CD14-positive monocyte (primary cell): Measurements from ENCODE around the gene PLEKHH3. TPM values are rescaled to one million over a fixed set of nuclear protein-coding genes. Genes with fewer than 3 reads are reported as not detected.

ENCODE experiments used
- DNase-seq, 3 donors: peaks; one replicate each; pipeline ENCODE4 v3.0.0-alpha.2; 2011 to 2022
- H2AFZ ChIP-seq: 2 replicates; pipeline ENCODE4 v1.6.0; 2012; ENCODE audit warnings: mild to moderate bottlenecking, low read depth, low read length, inconsistent platforms; ENCODE audit not compliant: insufficient read depth, poor library complexity, severe bottlenecking
- H3K27ac ChIP-seq, 2 donors: 1 replicate in 1 of 2; 2 replicates in 1 of 2; pipeline ENCODE4 v1.5.1; 2012 to 2013; ENCODE audit warnings: low read length in 2 of 2, control low read depth in 1 of 2, inconsistent platforms in 1 of 2, low read depth in 1 of 2, mild to moderate bottlenecking in 1 of 2
- H3K27me3 ChIP-seq, 2 donors: one replicate each; pipeline versions ENCODE4 v1.6.0 to v1.6.1; 2011 to 2013; ENCODE audit warnings: low read length in 2 of 2; ENCODE audit not compliant: control insufficient read depth in 2 of 2, insufficient read depth in 2 of 2
- H3K36me3 ChIP-seq, 2 donors: replicated peaks in 1 of 2; 1 replicate in 1 of 2; 2 replicates in 1 of 2; pipeline versions ENCODE4 v1.5.1 to v1.6.1; 2012 to 2013; ENCODE audit warnings: low read length in 2 of 2, control low read depth in 1 of 2, inconsistent platforms in 1 of 2, mild to moderate bottlenecking in 1 of 2; ENCODE audit not compliant: insufficient read depth in 2 of 2, control insufficient read depth in 1 of 2
- H3K4me1 ChIP-seq, 2 donors: 1 replicate in 1 of 2; 2 replicates in 1 of 2; pipeline versions ENCODE4 v1.5.1 to v1.6.1; 2012 to 2013; ENCODE audit warnings: low read length in 2 of 2, control low read depth in 1 of 2, inconsistent platforms in 1 of 2, mild to moderate bottlenecking in 1 of 2, moderate library complexity in 1 of 2; ENCODE audit not compliant: insufficient read depth in 2 of 2, control insufficient read depth in 1 of 2
- H3K4me2 ChIP-seq: replicated peaks from 2 replicates; pipeline ENCODE3; 2012; ENCODE audit warnings: low read length, moderate library complexity, mild to moderate bottlenecking; ENCODE audit not compliant: poor library complexity, severe bottlenecking; ENCODE audit errors: extremely low read depth
- H3K4me3 ChIP-seq, 3 experiments: fragments of 200-600 bp in 1 of 3; sonication (generic) in 1 of 3; replicated peaks in 1 of 3; 1 replicate in 2 of 3; 2 replicates in 1 of 3; pipeline ENCODE4 v1.5.1; 2011 to 2013; ENCODE audit warnings: low read length in 3 of 3, mild to moderate bottlenecking in 3 of 3, control low read depth in 2 of 3, low read depth in 2 of 3, inconsistent platforms in 1 of 3, moderate library complexity in 1 of 3
- H3K79me2 ChIP-seq: 2 replicates; pipeline ENCODE4 v1.6.0; 2012; ENCODE audit warnings: mild to moderate bottlenecking, control low read depth, inconsistent platforms, low read length, moderate library complexity; ENCODE audit not compliant: insufficient read depth
- H3K9ac ChIP-seq: 2 replicates; pipeline ENCODE4 v1.6.0; 2017; ENCODE audit warnings: low read length, mild to moderate bottlenecking; ENCODE audit not compliant: insufficient read depth, poor library complexity, severe bottlenecking
- H3K9me3 ChIP-seq, 2 donors: replicated peaks in 1 of 2; 1 replicate in 1 of 2; 2 replicates in 1 of 2; pipeline versions ENCODE4 v1.5.1 to v1.6.1; 2012 to 2013; ENCODE audit warnings: low read length in 2 of 2, control low read depth in 1 of 2; ENCODE audit not compliant: control insufficient read depth in 1 of 2, insufficient read depth in 1 of 2
- H4K20me1 ChIP-seq: 2 replicates; pipeline ENCODE4 v1.6.0; 2012; ENCODE audit warnings: mild to moderate bottlenecking, low read length, control low read depth, moderate library complexity; ENCODE audit not compliant: insufficient read depth
- H3K27ac Mint-ChIP-seq, 7 donors: one replicate each; pipeline ENCODE4 v1.8.0; 2020; ENCODE audit warnings: mild to moderate bottlenecking in 7 of 7, mixed read lengths in 7 of 7, moderate library complexity in 6 of 7, inconsistent platforms in 2 of 7
- H3K27me3 Mint-ChIP-seq, 3 donors: one replicate each; pipeline ENCODE4 v1.8.0; 2021 to 2022; ENCODE audit warnings: low read depth in 3 of 3, mild to moderate bottlenecking in 3 of 3, mixed read lengths in 3 of 3, moderate library complexity in 3 of 3, inconsistent platforms in 1 of 3
- H3K36me3 Mint-ChIP-seq, 2 donors: one replicate each; pipeline ENCODE4 v1.8.0; 2020; ENCODE audit warnings: mixed read lengths in 2 of 2, inconsistent platforms in 1 of 2, mild to moderate bottlenecking in 1 of 2
- H3K4me1 Mint-ChIP-seq: one replicate; pipeline ENCODE4 v1.8.0; 2020; ENCODE audit warnings: mild to moderate bottlenecking, mixed read lengths
- H3K4me3 Mint-ChIP-seq, 2 donors: one replicate each; pipeline ENCODE4 v1.8.0; 2020; ENCODE audit warnings: mild to moderate bottlenecking in 2 of 2, mixed read lengths in 2 of 2, moderate library complexity in 1 of 2
- H3K9me3 Mint-ChIP-seq, 7 donors: one replicate each; pipeline ENCODE4 v1.8.0; 2020 to 2022; ENCODE audit warnings: mixed read lengths in 7 of 7, mild to moderate bottlenecking in 6 of 7, moderate library complexity in 6 of 7, inconsistent platforms in 2 of 7
- CTCF ChIP-seq: fragments of 200-600 bp; IDR thresholded peaks from one replicate; pipeline ENCODE4 v1.8.0; 2022; ENCODE audit warnings: antibody characterized with exemption, mild to moderate bottlenecking
- WGBS: methylation state at CpG from one replicate; pipeline ENCODE4 v1.1.5; 2013; ENCODE audit warnings: missing lambda C conversion rate; ENCODE audit not compliant: insufficient coverage; 5-methylcytosine and 5-hydroxymethylcytosine counted together
- intact Hi-C, 2 donors: fragments of 100-400 bp; cut with micrococcal nuclease; formaldehyde crosslinking; loops; one replicate each; pipeline versions ENCODE4 v1.15.0 to v1.15.1; 2023
- polyA plus RNA-seq, 3 donors: library from polyadenylated mRNA; depleted of rRNA in 1 of 3; unstranded in 2 of 3; stranded (reverse) in 1 of 3; fragments of 300-500 nt in 2 of 3; fragments of >200 nt in 1 of 3; fragmentation: Illumina TruSeq in 2 of 3; gene quantifications; 1 replicate in 2 of 3; 2 replicates in 1 of 3; pipeline ENCODE4 v1.2.3, GENCODE V29; 2012 to 2021

Gene PLEKHH3
- polyA plus RNA-seq, 3 donors = 0.38 to 0.43 (median 0.41) TPM

DNA sequence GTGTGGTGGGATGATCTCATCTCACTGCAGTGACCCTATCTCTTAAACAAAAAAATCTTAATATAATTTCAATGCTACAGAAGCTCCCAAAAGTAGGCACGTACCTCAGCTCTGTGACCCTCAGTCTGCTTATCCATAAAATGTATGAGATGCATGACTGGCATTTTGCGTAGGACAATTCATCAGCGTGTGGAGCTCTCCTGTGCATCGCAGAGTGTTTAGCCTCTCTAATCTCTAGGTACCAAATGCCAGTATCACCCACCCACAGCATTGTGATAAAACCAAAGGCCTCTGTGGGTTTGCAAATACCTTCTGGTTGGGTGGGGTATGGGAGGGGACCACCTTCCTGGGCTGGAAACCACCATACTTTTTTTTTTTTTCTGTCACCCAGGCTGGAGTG, 36.7 kb downstream of the PLEKHH3 start:
- Histone ChIP-seq H3K4me1 (no peaks in the 10 kb centered on the region), H3K27me3 (no peaks in the 10 kb centered on the region), H3K9me3 (no peaks in the 10 kb centered on the region), H3K79me2 (no peaks in the 10 kb centered on the region), H3K27ac (no peak overlapping the region), H3K4me2 (no peak overlapping the region), H3K36me3 (no peaks in the 10 kb centered on the region), H2AFZ (no peak overlapping the region), H3K9ac (no peak overlapping the region), H3K4me3 (no peak overlapping the region), H4K20me1 (no peaks in the 10 kb centered on the region)
- Mint-ChIP-seq H3K27ac (no peak overlapping the region), H3K27me3 (peaks cover 7 to 16% (median 9%) of the 10 kb centered on the region in 3 donors), H3K4me1 (peaks cover 2% of the 10 kb centered on the region), H3K9me3 (peaks cover 0 to 4% (median 0%) of the 10 kb centered on the region in 7 donors), H3K36me3 (no peaks in the 10 kb centered on the region), H3K4me3 (no peak overlapping the region)
- intact Hi-C loops = no loop called here
- 95% methylated on average over 2 of the region's 4 CpGs for WGBS
- no peak for DNase-seq
- no peak for TF ChIP-seq CTCF

DNA sequence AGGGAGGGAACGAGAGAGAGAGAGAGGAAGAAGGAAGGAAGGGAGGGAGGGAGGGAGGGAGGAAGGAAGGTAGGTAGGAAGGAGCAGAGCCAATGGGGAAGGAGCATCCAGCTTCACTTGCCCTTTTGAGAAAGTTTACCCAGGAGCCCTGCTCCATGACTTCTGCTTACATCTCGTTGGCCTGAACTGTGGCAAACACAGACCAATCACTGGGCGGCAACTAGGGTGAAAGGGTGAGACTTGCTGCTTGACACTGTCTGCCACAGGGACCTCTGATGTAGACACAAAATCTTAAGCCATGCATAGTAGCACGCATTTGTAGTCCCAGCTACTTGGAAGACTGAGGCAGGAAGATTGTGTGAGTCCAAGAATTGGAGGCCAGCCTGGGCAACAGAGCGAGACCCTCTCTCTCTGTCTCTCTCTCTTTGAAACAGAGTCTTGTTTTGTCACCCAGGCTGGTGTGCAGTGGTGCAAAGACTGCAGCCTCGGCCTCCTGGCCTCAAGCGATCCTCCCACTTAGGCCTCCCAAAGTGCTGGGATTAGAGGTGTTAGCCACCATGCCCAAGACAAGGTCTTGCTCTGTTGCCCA, 37.2 kb downstream of the PLEKHH3 start:
- no peaks in the 10 kb centered on the region for H3K36me3 ChIP-seq
- TF ChIP-seq CTCF = no peak
- no peak overlapping the region for H3K4me3 Mint-ChIP-seq
- intact Hi-C loops = no loop called here
- DNase-seq = no peak
- no peak overlapping the region for H3K4me2 ChIP-seq
- H4K20me1 ChIP-seq = no peaks in the 10 kb centered on the region
- H3K9ac ChIP-seq = no peak overlapping the region
- no peaks in the 10 kb centered on the region for H3K36me3 Mint-ChIP-seq
- H3K27ac ChIP-seq = no peak overlapping the region
- H3K27ac Mint-ChIP-seq = no peak overlapping the region
- H3K27me3 Mint-ChIP-seq = peaks cover 7 to 14% (median 10%) of the 10 kb centered on the region in 3 donors
- H3K4me3 ChIP-seq = no peak overlapping the region
- 79% methylated on average over 4 of the region's 7 CpGs for WGBS
- H3K27me3 ChIP-seq = no peaks in the 10 kb centered on the region
- H2AFZ ChIP-seq = no peak overlapping the region
- H3K4me1 Mint-ChIP-seq = peaks cover 2% of the 10 kb centered on the region
- H3K9me3 ChIP-seq = no peaks in the 10 kb centered on the region
- H3K9me3 Mint-ChIP-seq = peaks cover 0 to 4% (median 0%) of the 10 kb centered on the region in 7 donors
- no peaks in the 10 kb centered on the region for H3K4me1 ChIP-seq
- H3K79me2 ChIP-seq = no peaks in the 10 kb centered on the region
